Fibroblast of the aortic adventitia (primary cell): ENCODE measurements around the gene TMEM88. TPM values are rescaled to one million over a fixed set of nuclear protein-coding genes. Genes with fewer than 3 reads are reported as not detected.

Experiments used
- DNase-seq: peaks from one replicate; pipeline ENCODE4 v3.0.0-alpha.2; 2010; ENCODE audit warnings: low read depth
- H3K4me3 ChIP-seq: 2 replicates; pipeline ENCODE4 v1.5.1; 2011; ENCODE audit warnings: low read depth, mild to moderate bottlenecking, control low read depth, low read length, moderate library complexity
- total RNA-seq: library from RNA; depleted of rRNA; stranded (reverse); fragments of >200 nt; gene quantifications from 2 replicates; pipeline ENCODE4 v1.2.3, GENCODE V29; 2012; ENCODE audit warnings: low replicate concordance
- TF ChIP-seq, protein P1 (sequence below): IDR thresholded peaks from 2 replicates; pipeline ENCODE4 v1.5.1; 2011; ENCODE audit warnings: mild to moderate bottlenecking, low read length, control low read depth, inconsistent platforms; ENCODE audit not compliant: insufficient read depth

TMEM88 gene
- total RNA-seq, 1 donor = 0.18 TPM

DNA sequence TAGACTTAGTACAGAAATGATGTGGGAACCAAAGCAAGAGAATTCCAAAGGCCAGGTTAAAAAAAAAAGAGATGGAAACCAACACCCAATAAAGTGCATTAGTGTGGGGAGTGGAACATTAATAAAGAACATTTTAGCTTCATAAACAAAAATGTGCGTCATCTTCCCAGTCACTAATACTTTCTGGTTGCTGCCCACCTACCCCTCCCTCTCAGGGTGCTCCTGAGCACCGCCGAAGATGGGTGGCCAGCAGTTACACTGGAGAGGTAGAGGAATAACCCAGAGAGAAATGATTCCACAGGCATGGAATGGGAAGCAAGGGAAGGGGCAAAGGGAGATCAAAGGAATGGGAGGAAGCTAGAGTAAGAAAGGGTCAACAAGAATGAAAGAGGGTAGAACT, 27.8 kb downstream of the TMEM88 start:
- TF ChIP-seq, protein P1, sequence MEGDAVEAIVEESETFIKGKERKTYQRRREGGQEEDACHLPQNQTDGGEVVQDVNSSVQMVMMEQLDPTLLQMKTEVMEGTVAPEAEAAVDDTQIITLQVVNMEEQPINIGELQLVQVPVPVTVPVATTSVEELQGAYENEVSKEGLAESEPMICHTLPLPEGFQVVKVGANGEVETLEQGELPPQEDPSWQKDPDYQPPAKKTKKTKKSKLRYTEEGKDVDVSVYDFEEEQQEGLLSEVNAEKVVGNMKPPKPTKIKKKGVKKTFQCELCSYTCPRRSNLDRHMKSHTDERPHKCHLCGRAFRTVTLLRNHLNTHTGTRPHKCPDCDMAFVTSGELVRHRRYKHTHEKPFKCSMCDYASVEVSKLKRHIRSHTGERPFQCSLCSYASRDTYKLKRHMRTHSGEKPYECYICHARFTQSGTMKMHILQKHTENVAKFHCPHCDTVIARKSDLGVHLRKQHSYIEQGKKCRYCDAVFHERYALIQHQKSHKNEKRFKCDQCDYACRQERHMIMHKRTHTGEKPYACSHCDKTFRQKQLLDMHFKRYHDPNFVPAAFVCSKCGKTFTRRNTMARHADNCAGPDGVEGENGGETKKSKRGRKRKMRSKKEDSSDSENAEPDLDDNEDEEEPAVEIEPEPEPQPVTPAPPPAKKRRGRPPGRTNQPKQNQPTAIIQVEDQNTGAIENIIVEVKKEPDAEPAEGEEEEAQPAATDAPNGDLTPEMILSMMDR = no peak
- peak overlapping the region; percentile 22 for H3K4me3 ChIP-seq
- DNase-seq = no peak

DNA sequence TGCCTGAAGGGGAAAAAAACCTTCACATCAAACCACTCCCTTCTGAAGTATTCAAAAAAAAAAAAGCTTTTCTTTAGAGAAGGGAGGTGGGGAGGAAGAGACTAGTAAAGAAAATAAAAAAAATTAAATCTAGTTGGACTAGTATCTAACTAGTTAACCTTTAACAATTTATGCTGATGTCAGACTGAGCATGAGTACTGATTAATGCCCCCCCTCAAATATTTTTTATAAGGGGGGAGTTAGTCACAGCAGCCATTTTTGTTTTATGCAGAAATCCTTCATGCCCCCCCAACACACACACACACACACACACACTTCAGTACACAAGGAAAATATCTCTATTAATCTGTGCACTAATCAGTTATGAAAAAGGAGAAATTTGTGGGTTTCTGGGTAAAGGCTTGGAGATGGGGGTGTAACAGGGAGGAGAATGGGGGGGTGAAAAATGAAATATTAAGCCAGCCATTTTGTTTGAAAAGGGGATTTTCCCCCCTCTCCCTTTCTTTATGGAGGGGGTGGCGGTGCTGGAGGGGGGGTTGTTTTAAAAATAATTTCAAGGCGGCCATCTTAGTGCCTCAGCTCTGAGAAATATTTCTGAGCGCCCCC, 29.0 kb downstream of the TMEM88 start:
- peak; percentile 64 for DNase-seq
- TF ChIP-seq, protein P1 = no peak
- peak overlapping the region; percentile 59 for H3K4me3 ChIP-seq

DNA sequence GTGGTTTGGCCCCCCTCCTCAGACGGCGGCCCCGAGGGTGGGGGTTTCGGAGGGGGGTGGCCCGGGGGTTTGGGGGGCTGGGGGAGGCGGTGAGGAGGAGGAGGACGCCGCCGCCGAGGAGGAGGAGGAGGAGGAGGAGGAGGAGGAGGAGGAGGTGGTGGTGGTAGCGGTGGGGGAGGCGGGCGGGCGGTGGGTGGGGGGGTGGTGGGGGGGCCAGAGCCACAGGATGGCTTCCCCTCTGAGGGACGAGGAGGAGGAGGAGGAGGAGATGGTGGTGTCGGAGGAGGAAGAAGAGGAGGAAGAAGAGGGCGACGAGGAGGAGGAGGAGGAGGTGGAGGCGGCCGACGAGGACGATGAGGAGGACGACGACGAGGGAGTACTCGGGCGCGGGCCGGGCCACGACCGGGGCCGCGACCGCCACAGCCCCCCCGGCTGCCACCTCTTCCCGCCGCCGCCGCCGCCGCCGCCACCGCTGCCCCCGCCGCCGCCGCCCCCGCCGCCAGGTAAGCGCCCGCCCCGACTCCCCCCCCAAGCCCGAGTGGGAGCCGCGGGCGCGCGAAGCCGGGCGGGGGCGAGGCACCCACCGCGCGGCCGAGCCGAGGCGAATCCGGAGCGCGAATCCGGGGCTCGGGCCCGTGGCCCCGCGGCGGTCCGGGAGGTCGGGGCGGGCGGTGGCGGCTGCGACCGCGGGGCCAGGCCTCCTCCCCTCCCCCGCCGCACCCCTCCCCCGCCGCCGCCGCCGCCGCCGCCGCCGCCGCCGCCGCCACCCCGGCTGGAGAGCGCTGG, 29.9 kb downstream of the TMEM88 start:
- TF ChIP-seq, protein P1 = no peak
- no peak for DNase-seq

DNA sequence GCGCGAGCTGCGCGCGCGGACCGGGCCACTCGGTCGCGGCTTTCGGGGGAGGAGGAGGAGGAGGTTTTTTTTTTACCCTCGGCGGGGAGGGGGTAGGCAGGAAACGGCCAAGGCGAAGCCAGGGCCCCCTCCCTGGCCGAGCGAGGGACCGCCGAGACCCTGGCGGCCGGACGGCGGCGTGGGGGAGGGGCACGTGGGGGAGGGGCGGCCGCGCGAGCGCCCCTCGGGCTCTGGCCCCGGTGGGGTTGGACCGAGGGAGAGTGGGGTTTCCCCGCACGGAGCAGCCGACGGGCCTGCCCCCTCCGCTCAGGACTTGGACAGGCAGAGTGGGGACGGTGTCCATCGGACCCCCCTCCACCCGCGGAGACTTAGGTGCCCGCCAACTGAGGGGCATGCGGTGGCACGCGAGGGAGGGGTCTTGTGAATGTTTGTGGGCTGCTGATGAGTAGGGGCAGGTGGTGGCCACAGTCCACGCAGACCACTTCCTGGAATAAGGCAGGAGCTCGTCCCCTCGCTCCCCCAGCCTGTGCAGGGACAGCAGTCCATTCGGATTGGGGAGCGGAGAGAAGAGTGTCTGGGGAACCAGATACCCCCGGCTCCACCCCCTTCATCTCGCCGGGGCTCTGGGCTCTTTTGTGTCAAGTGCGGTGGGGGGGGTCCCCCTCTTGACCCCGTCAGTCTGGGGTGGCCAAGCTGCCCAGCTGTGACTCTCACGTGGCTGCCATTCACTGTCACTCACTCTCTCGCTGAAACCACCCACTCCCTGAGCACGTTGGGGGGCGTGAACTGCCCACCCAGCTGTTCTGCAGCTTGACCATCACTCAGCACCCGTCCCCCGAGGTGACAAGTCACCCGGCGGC, 30.7 kb downstream of the TMEM88 start:
- H3K4me3 ChIP-seq = peak overlapping the region; percentile 82
- TF ChIP-seq, protein P1 = no peak
- DNase-seq = peak; percentile 18

More for the DNA sequence above, 29.9 kb downstream of the TMEM88 start:
- peak overlapping the region; percentile 82 for H3K4me3 ChIP-seq

DNA sequence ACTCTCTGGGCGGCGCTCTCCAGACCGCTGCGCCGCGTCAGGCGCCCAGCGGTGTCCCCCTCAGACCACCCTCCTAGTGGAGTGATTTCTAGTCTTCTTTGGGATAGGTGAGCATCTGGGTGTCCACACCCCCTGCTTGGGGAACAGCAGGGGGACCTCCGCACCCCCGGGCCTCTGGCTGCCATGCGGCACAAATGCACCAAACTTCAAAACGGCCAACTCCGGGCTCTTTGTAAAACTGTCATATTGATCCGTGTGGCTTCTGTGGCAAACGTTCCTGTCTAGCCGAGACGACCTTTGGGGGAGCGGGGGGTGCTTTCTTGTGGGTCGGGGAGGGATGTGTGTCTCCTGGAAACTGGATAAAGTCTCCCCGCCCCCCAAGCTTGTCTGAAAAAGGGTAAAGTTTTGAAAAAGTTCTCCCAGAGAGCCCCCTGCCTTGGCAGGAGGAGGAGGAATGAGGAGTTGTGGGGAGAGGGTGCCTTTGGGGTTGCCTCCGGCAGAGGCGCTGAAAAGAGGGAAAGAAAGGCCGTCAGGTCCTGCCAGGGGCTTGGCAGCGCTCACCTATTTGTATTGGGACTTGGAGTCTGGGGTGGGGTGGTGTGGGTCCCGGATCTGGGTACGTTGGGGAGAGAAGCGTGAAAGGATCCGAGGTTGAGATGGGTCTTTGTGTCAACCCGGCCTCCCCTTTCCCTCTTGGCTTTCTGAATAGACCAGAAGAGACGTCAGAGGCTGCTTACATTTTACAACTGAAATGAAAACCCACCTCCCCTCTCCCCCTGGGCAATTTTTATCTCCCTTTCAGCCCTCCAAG, 31.6 kb downstream of the TMEM88 start:
- DNase-seq = peak; percentile 31
- TF ChIP-seq, protein P1 = no peak
- peak overlapping the region; percentile 82 for H3K4me3 ChIP-seq

DNA sequence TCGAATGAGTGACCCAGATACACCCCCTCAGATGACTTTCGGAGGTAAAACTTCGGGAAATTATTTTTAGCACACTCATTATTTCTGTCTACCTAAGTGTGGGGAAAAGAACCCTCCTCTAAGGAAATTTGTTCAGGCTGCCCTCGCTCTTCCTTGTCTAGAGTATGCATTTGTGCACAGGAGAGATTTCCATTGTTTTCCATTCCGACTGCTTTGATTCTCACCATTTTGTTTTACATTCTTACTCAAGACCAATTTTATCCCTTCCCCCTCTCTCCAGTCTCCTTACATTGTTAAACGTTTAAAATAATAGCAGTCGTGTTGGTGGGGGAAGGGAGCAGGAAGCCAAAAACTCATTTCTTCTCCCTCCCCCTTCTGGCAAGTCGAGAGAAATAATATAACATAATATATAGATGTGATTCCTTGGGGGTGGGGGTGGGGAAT, 32.2 kb downstream of the TMEM88 start:
- TF ChIP-seq, protein P1 = no peak
- no peak for DNase-seq
- H3K4me3 ChIP-seq = peak overlapping the region; percentile 82
